Activated CD4-positive, alpha-beta T cell treated with anti-CD3 and anti-CD28 coated beads for 1 hour (primary cell): ENCODE results near the gene ARHGAP1.
"Not testable (repeated sequence)": the region's sequence is repeated elsewhere in the genome, so short reads cannot be mapped to it uniquely, and the experiment has no call there.

Experiments
- DNase-seq: peaks from one replicate; pipeline ENCODE4 v3.0.0-alpha.2; 2020

The ARHGAP1 gene

DNA sequence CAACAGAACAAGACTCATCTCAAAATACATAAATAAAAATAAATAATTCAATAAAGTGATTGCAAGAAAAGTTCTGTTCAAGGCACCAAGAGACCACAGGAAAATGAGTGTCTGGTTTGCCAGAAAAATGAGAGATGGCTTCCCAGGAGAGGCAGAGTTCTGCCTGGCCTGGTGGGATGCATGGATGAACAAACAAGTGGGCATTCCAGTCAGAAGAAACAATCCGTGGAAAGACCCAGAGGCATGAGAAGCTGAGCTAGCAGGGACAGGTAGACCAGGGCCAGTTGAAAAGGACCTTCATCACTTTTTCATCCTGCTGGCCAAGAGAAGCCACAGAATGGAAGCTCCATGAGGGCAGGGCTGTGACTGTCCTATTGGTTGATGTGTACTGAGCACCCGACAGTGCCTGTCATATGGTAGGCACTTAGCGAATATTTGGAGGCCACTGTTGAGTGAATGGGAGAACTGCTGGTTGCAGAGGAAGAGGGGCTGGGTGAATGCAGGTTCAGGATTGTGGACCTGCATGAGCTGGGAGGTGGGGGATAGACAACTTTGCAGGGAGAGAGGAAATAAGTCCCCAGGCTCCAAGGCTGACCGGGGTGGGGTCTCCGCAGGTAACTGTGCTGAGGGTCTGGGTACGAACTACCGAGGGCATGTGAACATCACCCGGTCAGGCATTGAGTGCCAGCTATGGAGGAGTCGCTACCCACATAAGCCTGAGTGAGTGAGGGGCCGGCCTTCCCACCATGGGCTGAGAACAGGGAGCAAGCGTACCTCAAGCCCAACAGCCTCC lies 22.3 kb upstream of the ARHGAP1 start:
- no peak for DNase-seq

DNA sequence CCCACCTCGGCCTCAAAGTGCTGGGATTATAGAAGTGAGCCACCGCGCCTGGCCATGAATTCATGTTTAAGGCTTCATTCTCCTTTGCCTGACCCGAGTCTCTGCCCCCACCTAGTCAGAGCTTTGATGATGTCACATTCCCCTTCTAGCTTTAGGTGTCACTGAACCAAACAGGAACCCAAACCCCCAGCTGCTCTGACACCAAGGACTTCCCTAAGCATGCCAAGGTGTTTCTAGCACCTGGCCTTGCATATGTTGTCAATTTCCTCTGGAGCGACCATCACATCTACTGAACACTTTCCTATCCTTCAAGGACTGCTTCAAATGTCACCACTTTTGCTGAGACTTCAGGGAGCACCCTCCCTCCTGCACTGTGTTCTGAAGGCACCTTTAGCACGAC lies 20.9 kb upstream of the ARHGAP1 start:
- DNase-seq: no peak

DNA sequence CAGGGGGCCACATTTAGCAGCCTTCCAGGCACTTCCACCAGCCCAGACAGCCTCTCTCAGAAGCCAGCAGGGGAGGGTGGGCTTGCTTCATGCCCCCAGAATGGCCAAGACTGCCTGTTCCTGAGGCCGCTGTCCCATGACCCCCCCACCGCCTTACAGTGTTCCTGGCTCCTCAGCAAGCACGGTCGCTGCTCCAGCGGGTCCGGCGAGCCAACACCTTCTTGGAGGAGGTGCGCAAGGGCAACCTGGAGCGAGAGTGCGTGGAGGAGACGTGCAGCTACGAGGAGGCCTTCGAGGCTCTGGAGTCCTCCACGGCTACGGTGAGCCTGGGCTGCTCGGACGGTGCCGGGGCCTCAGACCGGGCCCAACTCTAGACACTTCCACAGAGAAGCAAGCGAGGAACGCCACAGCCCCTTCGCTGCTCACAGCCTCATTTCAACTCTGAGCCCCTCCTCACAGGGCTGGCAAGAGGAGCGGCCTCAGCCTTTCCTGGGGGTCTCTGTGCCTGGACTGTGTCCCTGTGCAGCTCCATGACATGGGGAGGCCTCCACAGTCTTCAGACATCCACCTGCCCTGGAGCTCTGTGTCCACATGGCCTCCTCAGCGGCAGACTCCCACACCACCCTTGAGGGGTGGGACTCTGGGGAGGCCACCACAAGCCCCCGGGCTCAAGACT lies 19.3 kb upstream of the ARHGAP1 start:
- DNase-seq: no peak

DNA sequence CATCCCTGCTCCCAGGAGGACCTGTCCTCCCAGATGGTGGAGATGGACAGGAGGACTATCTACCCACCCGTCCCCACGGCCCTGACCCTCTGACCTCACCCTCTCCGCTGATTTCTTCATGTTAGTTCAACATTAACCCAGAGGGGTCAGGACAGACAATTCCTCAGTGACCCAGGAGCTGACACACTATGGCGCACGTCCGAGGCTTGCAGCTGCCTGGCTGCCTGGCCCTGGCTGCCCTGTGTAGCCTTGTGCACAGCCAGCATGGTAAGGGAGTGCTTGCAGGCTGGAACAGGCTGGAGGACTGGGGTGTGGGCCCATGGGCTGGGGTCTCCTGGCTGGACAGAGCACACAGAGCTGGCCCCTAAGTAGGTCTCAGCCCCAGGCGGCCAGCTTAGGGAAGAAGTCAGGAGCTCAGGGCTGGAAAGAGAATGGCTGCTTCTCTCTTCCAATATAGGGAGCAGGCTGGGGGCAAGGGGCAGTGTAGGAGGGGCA lies 18.7 kb upstream of the ARHGAP1 start, which contains the start of gene F2:
Gene F2, plus strand, starts transcription at position 166 of the 495 bp plus-strand sequence. Its CDS starts 23 bp downstream, at position 189.
- no peak for DNase-seq

DNA sequence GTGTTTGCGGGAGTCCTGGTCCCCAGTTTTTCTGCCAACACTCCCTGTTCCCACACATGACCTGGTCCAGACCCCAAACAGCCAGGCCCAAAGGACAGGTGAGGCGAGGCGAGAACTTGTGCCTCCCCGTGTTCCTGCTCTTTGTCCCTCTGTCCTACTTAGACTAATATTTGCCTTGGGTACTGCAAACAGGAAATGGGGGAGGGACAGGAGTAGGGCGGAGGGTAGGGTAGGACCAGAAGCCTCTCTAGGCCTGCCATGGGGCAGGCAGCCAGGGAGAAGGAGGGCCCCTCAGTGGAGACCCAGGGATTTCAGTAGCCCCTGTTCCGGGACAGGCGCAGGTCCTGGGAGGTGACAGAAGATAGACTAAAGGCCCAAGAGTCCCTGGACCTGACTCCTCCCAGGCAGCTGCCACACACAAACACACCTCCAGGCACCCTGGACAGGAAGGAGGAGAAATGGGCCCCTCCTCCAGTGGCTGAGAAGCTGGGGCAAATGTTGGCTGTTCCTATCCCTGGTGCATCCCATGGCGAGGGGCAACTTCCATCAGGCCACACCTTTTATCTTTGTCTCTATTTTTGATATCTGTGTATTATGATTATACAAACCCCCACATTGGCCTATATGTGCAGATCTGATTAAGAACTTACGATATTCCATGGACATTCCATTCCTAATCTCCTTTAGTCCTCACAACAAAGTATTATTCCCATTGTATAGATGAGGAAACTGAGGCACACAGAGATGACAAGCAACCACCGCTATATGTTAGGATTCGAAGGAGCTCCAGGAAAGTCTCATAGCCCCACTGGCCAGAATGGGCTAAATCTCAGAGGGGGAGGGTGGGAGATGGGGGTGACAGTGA lies 18.0 kb upstream of the ARHGAP1 start:
- no peak for DNase-seq

DNA sequence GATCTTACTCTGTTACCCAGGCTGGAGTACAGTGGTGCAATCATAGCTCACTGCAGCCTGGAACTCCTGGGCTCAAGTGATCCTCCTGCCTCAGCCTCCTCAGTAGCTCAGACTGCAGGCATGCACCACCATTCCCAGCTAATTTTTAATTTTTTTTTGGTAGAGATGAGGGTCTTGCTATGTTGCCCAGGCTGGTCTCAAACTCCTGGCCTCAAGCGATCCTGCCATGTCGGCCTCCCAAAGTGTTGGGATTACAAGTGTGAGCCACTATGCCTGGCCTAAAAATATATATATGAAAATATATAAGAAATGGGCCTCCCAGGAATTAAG lies 17.4 kb upstream of the ARHGAP1 start:
- DNase-seq: not testable (repeated sequence)

DNA sequence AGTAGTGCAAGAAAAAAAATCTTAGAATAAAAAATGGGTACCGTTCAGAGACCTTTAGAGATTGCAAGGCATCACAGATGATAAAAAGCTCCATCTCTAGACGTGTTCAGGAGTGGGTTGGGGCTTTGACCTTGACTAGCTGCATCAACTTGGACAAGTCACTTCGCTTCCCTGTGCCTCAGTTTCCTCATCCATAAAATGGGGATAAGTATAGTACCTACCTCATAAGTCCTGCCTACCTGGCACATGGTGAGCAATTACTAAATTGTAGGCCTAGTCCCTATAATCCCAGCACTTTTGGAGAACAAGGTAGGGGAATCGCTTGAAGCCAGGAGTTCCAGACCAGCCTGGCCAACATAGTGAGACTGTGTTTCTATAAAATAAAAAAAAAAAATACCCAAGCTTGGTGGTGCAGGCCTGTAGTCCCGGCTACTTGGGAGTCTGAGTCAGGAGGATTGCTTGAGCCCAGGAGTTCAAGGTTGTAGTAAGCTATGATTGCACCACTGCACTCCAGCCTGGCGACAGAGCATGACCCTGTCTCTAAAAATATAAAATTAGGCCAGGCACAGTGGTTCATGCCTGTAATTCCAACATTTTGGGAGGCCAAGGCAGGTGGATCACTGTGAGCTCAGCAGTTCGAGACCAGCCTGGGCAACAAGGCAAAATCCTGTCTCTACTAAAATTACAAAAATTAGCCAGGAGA lies 12.6 kb upstream of the ARHGAP1 start:
- no peak for DNase-seq

DNA sequence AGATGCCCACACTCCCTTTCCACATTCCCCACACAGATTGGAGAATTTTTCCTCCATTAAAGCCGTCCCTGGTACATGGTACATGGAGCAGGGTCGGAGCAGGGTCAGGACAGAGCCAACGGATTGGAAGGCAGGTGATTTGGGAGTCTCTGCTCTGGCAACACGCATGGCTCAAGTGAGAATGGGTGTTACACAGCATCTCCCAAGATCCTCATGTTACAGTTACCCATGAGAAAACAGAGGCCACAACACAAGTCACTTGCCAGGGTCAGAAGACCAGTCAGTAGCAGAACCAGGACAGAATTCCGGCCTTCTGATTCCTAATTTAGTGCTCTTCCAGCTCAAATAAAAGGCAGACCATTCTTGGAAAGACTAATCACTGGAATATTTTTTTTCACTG lies 10.9 kb upstream of the ARHGAP1 start:
- no peak for DNase-seq

DNA sequence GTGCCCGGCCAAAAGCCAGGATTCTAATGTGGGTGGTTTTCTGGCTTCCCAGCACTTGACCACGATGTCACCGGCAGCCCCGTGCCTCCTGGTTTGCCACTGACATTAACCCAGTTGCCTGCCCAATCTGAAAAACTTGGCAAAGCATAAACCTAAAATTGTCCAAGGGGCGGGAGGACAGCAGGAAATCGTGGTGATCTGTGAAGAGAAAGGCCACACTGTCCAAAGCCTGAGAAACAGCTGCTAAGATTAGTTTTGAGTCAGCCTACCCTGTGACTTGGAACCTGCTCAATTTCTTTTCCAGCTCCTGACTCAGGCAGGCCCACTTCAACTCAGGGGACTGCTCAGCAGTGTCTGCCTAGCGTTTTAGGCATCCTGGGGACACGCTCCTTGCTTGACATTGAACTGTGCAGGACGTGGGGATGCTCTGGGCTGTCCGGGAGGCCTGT lies 10.4 kb upstream of the ARHGAP1 start:
- no peak for DNase-seq

DNA sequence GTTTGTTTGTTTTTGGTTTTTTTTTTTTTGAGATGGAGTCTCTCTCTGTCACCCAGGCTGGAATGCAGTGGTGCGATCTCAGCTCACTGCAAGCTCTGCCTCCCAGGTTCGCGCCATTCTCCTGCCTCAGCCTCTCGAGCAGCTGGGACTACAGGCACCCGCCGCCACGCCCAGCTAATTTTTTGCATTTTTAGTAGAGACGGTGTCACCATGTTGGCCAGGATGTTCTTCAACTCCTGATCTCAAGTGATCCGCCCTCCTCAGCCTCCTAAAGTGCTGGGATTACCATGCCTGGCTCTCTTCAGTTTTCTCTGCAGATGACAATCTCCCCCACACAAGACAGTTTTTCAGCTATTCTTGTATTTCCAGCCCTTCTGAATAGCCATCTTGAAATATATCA lies 8.9 kb upstream of the ARHGAP1 start:
- not testable (repeated sequence) for DNase-seq

DNA sequence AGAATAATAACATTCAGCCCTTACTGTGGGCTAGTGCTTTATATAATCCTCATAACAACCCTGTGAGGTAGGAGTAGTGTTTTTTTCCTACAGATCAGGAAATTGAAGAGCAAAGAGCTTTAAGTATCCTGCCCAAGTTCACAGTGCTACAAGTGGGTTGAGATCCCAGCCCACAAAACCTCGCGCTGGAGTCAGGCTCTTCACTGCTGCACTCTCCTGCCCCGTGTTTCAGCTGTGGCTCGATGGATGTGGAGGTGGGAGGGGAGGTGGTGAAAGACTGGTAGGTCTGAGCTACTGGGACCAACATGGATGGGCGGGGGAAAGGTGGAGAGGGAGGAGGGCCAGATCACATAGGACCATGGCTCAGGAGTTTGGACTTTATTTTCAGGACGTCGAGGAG lies 6.5 kb upstream of the ARHGAP1 start:
- no peak for DNase-seq

DNA sequence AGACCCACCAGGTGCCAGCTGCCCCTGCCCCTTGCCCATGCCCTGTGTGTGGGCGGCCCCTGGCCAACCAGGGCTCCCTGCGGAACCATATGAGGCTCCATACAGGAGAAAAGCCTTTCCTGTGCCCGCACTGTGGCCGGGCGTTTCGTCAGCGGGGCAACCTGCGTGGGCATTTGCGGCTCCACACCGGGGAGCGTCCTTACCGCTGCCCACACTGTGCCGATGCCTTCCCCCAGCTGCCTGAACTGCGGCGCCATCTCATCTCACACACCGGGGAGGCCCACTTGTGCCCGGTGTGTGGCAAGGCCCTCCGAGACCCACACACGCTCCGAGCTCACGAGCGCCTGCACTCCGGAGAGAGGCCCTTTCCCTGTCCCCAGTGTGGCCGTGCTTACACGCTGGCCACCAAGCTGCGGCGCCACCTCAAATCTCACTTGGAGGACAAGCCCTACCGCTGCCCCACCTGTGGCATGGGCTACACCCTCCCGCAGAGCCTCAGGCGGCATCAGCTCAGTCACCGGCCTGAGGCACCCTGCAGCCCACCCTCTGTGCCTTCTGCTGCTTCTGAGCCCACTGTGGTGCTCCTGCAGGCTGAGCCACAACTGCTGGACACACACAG lies 4.8 kb upstream of the ARHGAP1 start:
- DNase-seq: no peak

DNA sequence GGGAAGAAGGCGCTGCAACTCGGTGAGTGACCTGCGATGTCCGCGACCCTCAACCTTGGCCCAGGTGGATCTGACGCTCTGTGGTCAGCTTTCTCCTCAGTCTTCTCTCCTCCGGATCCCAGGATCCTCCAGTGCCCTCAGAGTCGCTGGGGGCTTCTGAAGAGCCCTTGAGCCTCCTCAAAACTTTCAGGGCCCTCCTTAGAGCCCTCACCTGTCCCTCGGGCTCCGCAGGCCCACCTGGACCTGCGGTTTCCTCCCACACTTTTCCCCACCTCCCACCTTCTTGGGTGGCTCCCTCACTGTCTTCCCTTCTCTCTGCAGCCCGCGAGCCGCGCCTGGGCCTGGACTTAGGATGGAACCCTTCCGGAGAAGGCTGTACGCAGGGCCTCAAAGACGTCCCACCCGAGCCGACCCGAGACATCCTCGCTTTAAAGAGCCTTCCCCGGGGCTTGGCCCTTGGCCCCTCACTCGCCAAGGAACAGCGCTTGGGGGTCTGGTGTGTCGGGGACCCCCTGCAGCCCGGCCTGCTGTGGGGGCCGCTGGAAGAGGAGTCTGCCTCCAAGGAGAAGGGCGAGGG lies 747 bp upstream of the ARHGAP1 start:
- DNase-seq: no peak

DNA sequence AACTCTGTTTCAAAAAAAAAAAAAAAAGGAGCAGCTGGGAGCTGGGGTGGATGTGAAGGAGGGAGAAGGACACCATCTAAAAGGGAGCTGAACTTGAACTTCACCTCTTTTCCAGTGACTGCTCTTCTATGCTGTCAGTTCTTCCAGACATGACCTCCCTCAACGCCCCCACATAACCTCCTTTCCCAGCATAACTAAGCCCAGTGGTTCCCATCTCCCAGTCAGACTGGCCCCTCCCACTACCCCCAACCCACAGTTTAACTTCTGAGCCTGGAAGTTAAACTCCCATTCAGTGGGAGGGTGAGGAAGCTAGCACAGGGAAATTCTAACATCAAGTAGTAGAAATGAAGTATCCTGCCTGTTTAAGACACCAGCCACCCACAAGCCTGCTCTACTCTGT lies 1.8 kb downstream of the ARHGAP1 start:
- no peak for DNase-seq

DNA sequence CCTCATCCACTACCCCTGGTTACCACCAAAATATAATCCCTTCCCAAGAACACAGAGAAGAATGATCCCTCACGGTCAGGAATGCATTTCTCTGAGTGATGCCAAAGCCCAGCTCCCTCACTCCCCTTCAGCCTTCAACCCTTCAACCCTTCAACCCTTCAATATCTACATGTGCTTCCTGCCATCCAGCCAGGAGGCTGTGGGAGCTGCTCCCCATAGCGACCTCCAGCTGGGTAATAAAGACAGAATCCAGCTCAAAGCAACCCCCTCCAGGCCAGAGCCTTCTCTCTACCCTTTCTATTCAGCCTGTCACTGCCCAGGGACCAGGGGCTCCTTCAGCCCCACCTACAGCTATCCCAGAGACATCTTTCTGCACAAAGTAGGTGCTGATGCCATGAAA lies 2.7 kb downstream of the ARHGAP1 start:
- DNase-seq: no peak

DNA sequence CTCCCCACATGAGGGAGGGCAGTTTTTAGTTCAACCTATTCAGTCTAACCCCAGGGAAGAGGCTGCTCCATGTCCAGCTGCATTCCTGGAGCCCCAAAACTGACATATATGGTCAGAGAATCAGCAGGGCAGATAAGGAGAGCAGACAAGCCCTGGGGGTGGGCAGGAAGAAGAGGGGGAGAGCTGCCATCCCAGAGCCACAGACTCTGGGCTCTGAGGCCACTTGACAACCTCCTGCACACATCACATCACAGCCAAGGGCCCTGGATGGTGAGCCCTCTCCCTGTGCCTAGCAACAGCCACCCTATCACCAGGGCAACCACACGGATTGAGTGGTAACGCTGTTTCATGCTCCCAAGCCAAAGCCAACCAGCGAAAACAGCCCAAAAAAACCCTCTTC lies 3.1 kb downstream of the ARHGAP1 start:
- DNase-seq: no peak

DNA sequence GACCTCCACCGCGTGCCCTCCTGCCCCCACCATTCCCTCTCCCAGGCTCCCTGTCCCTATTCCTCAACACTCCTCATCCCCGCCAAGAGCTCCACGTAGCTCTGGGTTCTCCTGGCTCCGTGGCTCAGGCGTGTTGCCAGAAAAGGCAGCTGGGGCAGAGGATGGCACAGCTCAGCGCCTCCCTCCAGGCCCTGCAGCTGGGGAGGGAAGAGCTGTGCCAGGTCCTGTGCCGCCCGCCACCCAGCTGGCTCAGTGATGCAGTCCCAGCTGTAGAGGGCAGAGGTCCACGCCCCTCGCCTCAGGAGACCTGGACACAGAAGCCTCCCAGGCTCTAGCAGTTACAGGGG lies 4.2 kb downstream of the ARHGAP1 start:
- no peak for DNase-seq

DNA sequence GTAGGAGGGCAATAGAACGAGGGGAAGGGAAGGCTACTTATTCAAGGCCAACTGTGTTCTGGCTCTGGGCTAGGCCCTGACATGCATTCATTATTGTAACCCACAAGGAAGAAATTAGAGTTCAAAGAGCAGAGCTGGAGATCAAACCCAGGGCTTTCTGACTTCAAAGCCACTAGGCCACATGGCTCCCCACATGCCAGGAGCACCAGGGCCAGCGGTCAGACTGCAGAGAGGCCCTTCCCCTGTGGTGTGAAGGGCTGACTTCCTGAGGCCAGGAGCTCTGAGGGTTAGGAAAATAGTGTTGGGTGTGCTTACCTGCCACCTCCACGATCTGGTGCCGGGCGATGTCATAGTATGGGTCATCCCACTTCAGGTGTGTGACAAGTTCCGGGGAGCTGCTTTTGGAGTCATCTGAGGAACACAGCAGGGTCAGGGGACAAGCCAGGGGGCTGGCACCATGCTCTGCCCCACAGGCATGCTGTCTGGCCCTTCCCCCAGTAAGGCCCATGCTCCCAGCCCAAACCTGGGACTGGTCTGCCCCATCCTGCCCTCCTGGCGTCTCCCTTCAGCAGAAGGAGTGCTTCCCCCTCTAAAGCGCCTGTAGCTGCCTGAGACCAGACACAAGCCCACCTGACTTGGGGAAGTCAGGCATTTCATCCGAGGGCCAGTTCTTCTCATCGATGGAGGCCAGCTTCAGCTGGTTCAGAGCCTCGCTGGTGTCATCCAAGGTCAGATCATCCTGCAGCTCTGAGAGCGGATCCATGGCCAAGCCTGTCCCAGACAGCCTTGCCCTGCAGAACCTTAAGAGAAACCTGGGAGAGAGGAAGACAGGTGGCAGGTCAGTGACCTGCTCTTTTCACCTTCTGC lies 4.8 kb downstream of the ARHGAP1 start:
- DNase-seq: no peak

DNA sequence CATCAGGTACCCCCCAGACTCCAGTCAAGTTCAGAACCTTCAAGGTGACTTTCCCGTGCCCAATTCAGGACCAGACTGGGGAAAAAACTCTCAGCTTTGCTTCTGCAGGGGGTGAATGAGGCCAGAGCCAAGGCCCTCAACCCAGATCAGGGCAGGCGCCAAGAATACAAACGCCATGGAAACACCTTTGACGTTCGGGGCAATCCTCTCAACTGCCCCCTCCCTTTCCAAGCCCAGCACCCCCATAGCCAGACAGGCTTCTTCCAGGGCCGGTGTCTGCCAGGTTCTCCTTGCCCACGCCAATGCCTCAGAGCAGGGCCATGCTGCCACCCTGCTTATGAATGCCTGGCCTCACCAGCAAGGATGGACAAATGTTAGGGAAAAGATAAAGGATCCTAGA lies 5.8 kb downstream of the ARHGAP1 start:
- no peak for DNase-seq

DNA sequence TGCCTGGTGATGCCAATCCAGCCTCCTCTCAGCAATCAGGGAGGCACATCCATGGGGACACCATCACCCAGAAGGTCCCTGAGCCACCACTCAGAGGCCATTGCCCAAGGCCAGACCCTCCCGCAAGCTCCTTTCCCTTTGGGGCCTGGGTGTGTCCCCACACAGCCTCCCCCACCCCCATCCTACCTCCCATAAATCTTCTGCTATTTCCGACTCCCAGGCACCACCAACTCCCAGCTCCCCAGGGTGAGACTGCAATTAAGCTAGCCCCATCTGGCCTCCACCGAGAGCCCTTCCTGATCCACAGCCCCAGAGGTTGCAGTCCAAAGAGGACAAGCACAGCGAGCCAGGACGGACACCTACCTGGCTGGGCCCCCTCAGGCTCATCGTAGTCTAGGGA lies 6.3 kb downstream of the ARHGAP1 start:
- no peak for DNase-seq

DNA sequence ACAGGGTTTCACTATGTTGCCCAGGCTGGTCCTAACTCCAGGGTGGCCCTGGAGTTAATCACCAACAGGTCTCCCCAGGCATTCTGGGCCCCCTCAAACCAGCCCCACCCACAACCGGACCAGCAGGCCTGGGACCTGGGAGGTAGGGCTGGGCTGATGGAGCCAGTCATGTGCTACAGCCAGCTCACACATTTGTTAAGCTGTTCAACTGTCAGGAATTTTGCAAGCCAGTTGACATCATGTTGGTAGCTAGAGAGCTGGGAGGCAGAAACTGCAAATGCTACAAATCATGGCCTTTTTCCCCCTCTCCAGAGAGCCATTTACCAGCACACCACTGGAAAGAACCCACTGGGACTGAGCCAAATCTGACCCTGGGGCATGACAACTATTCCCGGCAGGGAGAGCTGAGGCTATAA lies 6.8 kb downstream of the ARHGAP1 start:
- no peak for DNase-seq
